GM12878 (cell line): ENCODE data around the gene GOSR1. TPM values are rescaled to one million over a fixed set of nuclear protein-coding genes. Genes with fewer than 3 reads are reported as not detected.

ENCODE experiments used
- BCL3 ChIP-seq: IDR thresholded peaks from 2 replicates; pipeline ENCODE4 v1.6.1; 2011; ENCODE audit warnings: borderline replicate concordance, low read depth, mild to moderate bottlenecking, moderate library complexity, low read length; ENCODE audit not compliant: insufficient read depth, poor library complexity, severe bottlenecking
- CEBPB ChIP-seq, 2 experiments: fragments of 150-350 bp in 1 of 2; IDR thresholded peaks; 2 replicates each; pipeline ENCODE4 v1.6.1; 2012 to 2014; ENCODE audit warnings: low read depth in 2 of 2, low read length in 2 of 2, borderline replicate concordance in 1 of 2, inconsistent platforms in 1 of 2
- CREB1 ChIP-seq: IDR thresholded peaks from 2 replicates; pipeline ENCODE4 v1.6.1; 2012; ENCODE audit warnings: low read depth, mild to moderate bottlenecking, inconsistent platforms
- CTCF ChIP-seq, 3 experiments: IDR thresholded peaks in 2 of 3; conservative IDR thresholded peaks in 1 of 3; 2 replicates each; pipeline ENCODE4 v1.5.1; 2011; ENCODE audit warnings: low read depth in 3 of 3, low read length in 3 of 3, mild to moderate bottlenecking in 3 of 3, control low read depth in 2 of 3, moderate library complexity in 2 of 3, inconsistent platforms in 1 of 3, mixed read lengths in 1 of 3; ENCODE audit not compliant: control insufficient read depth in 2 of 3, insufficient read depth in 1 of 3; ENCODE audit errors: extremely low read depth in 1 of 3
- ETV6 ChIP-seq, 2 experiments: fragments of 450-650 bp in 1 of 2; IDR thresholded peaks in 1 of 2; conservative IDR thresholded peaks in 1 of 2; 2 replicates each; pipeline ENCODE4 v1.6.1; 2014; ENCODE audit warnings: antibody characterized with exemption in 1 of 2, borderline replicate concordance in 1 of 2, low read depth in 1 of 2, mild to moderate bottlenecking in 1 of 2, moderate library complexity in 1 of 2
- JUND ChIP-seq: IDR thresholded peaks from 2 replicates; pipeline ENCODE4 v1.6.1; 2012; ENCODE audit warnings: low read depth, mild to moderate bottlenecking, low read length, improper control_type of control experiment, moderate library complexity
- LARP7 ChIP-seq: fragments of 450-650 bp; IDR thresholded peaks from 2 replicates; pipeline ENCODE4 v1.6.1; 2017; ENCODE audit warnings: mild to moderate bottlenecking
- MEF2B ChIP-seq: fragments of 450-650 bp; IDR thresholded peaks from 2 replicates; pipeline ENCODE4 v1.6.1; 2018; ENCODE audit warnings: mild to moderate bottlenecking, moderate library complexity; ENCODE audit not compliant: partially characterized antibody, poor library complexity, severe bottlenecking
- NFYB ChIP-seq: IDR thresholded peaks from 2 replicates; pipeline ENCODE4 v1.6.1; 2011; ENCODE audit warnings: low read depth, mild to moderate bottlenecking, low read length, improper control_type of control experiment, moderate library complexity; ENCODE audit not compliant: insufficient read depth
- NRF1 ChIP-seq: conservative IDR thresholded peaks from 2 replicates; pipeline ENCODE4 v1.6.1; 2011; ENCODE audit warnings: mild to moderate bottlenecking, low read depth, low read length, improper control_type of control experiment
- PRDM15 ChIP-seq: fragments of 450-650 bp; formaldehyde crosslinking; IDR thresholded peaks from 2 replicates; pipeline ENCODE4 v1.4.0; 2020; ENCODE audit warnings: mild to moderate bottlenecking, moderate library complexity
- RAD21 ChIP-seq: IDR thresholded peaks from 2 replicates; pipeline ENCODE4 v1.6.1; 2011; ENCODE audit warnings: mild to moderate bottlenecking, low read depth, low read length, moderate library complexity; ENCODE audit not compliant: insufficient read depth
- RUNX3 ChIP-seq: IDR thresholded peaks from 2 replicates; pipeline ENCODE4 v1.6.1; 2012; ENCODE audit warnings: low read length, inconsistent platforms
- SKIL ChIP-seq: fragments of 450-650 bp; IDR thresholded peaks from 2 replicates; pipeline ENCODE4 v1.6.1; 2017; ENCODE audit warnings: mild to moderate bottlenecking, low read depth, inconsistent platforms; ENCODE audit not compliant: poor library complexity, severe bottlenecking
- SUZ12 ChIP-seq: fragments of 200-600 bp; sonication (generic); IDR thresholded peaks from one replicate; pipeline ENCODE4 v1.6.1; 2018; ENCODE audit warnings: antibody characterized with exemption, mild to moderate bottlenecking; ENCODE audit not compliant: unreplicated experiment
- TARDBP ChIP-seq: IDR thresholded peaks from 2 replicates; pipeline ENCODE4 v1.6.1; 2016; ENCODE audit warnings: borderline replicate concordance
- TCF3 ChIP-seq: IDR thresholded peaks from 2 replicates; pipeline ENCODE4 v1.6.1; 2012; ENCODE audit warnings: low read depth, mild to moderate bottlenecking, low read length, borderline replicate concordance; ENCODE audit not compliant: insufficient read depth
- ZNF24 ChIP-seq: fragments of 450-650 bp; IDR thresholded peaks from 2 replicates; pipeline ENCODE4 v1.6.1; 2017; ENCODE audit warnings: antibody characterized with exemption, mild to moderate bottlenecking
- ZNF622 ChIP-seq: fragments of 450-650 bp; IDR thresholded peaks from 2 replicates; pipeline ENCODE4 v1.6.1; 2017; ENCODE audit warnings: mild to moderate bottlenecking, inconsistent platforms
- ZSCAN29 ChIP-seq: fragments of 450-650 bp; IDR thresholded peaks from 2 replicates; pipeline ENCODE4 v1.6.1; 2017; ENCODE audit warnings: mild to moderate bottlenecking, moderate library complexity
- polyA plus RNA-seq, 11 experiments: library from polyadenylated mRNA; depleted of rRNA in 4 of 11; unstranded in 6 of 11; stranded (reverse) in 5 of 11; fragments of >200 nt; fragmentation: Nextera tagmentation in 4 of 11; fragmentation: Illumina TruSeq in 1 of 11; extraction: Ambion mirVana in 4 of 11; extraction: Trizol in 1 of 11; gene quantifications; 1 replicate in 1 of 11; 2 replicates in 10 of 11; pipeline versions ENCODE4 v1.2.1 to v1.2.3, GENCODE V29; 2011 to 2016; ENCODE audit warnings: inconsistent platforms in 2 of 11, missing spikeins in 2 of 11, low read depth in 1 of 11
- total RNA-seq, 4 experiments: library from RNA; depleted of rRNA in 3 of 4; stranded (reverse); fragments of >200 nt in 3 of 4; fragmentation: Illumina TruSeq in 1 of 4; extraction: Trizol in 1 of 4; gene quantifications; 2 replicates each; pipeline versions ENCODE4 v1.2.1 to v1.2.3, GENCODE V29; 2013 to 2021

GOSR1 gene
- total and polyA plus RNA-seq, 10 of the 15 experiments (the other 5 are each of a cell fraction or from before 2014, with no cell fraction given): 21.4 to 99.3 (median 42.9) TPM

- TF ChIP-seq CTCF (IDR thresholded peaks at IDR 0.05 in 2 of 3, conservative IDR thresholded peaks at IDR 0.05 in 1 of 3; ENCODE audit: control insufficient read depth in 2 of 3, extremely low read depth in 1 of 3, insufficient read depth in 1 of 3, low read depth in 3 of 3, low read length in 3 of 3) (no peak), LARP7 (no peak), BCL3 (no peak), MEF2B (peak; percentile 92), PRDM15 (CRISPR knock-in tag) (no peak), TARDBP (no peak), CEBPB (IDR thresholded peaks at IDR 0.05; ENCODE audit: borderline replicate concordance in 1 of 2, low read depth in 2 of 2, low read length in 2 of 2) (no peak), JUND (no peak), CREB1 (no peak), NFYB (no peak), SUZ12 (no peak), TCF3 (no peak), SKIL (no peak), RAD21 (no peak), ZNF24 (no peak), ZSCAN29 (no peak), RUNX3 (peak; percentile 57), ZNF622 (no peak), NRF1 (no peak), ETV6 (conservative IDR thresholded peaks at IDR 0.05 in 1 of 2, IDR thresholded peaks at IDR 0.05 in 1 of 2; ENCODE audit: borderline replicate concordance in 1 of 2, low read depth in 1 of 2) (no peak)
Observed at GRCh38 chr17:30550512-30551273, 73.5 kb downstream of the GOSR1 start (continued).
